Neural cell (in vitro differentiated cells): Measurements from ENCODE around the gene ACOT13. TPM values are rescaled to one million over a fixed set of nuclear protein-coding genes. Genes with fewer than 3 reads are reported as not detected.

ENCODE experiments used
- H2AFZ ChIP-seq: fragments of 200-600, 300-800 bp; sonication (generic), shearing (Covaris generic); 2 replicates; pipeline ENCODE4 v1.6.0; 2014; ENCODE audit warnings: low read depth, mild to moderate bottlenecking, antibody characterized with exemption, low read length, moderate library complexity
- H3F3A ChIP-seq: fragments of 200-600 bp; shearing (Covaris generic); 2 replicates; pipeline ENCODE4 v1.6.1; 2016; ENCODE audit warnings: mild to moderate bottlenecking, moderate library complexity, mixed read lengths, antibody characterized with exemption, low read length; ENCODE audit not compliant: insufficient read depth, poor library complexity, severe bottlenecking
- H3K27ac ChIP-seq: fragments of 200-600, 300-800 bp; sonication (generic), shearing (Covaris generic); 2 replicates; pipeline ENCODE4 v1.5.1; 2014; ENCODE audit warnings: mild to moderate bottlenecking, low read length, moderate library complexity
- H3K27me3 ChIP-seq: fragments of 300-800, 200-600 bp; sonication (generic), shearing (Covaris generic); 2 replicates; pipeline ENCODE4 v1.6.0; 2014; ENCODE audit warnings: mild to moderate bottlenecking, low read depth, low read length, moderate library complexity; ENCODE audit not compliant: insufficient read depth
- H3K36me3 ChIP-seq: fragments of 300-800, 200-600 bp; sonication (generic), shearing (Covaris generic); 2 replicates; pipeline ENCODE4 v1.5.1; 2014; ENCODE audit warnings: mild to moderate bottlenecking, antibody characterized with exemption, low read length, moderate library complexity; ENCODE audit not compliant: insufficient read depth
- H3K4me2 ChIP-seq: fragments of 300-800, 200-600 bp; sonication (generic), shearing (Covaris generic); 2 replicates; pipeline ENCODE4 v1.6.0; 2014; ENCODE audit warnings: mild to moderate bottlenecking, low read length
- H3K4me3 ChIP-seq: fragments of 300-800, 200-600 bp; sonication (generic), shearing (Covaris generic); 2 replicates; pipeline ENCODE4 v1.5.1; 2014; ENCODE audit warnings: mild to moderate bottlenecking, low read length, moderate library complexity
- H3K79me2 ChIP-seq: fragments of 200-600 bp; shearing (Covaris generic); replicated peaks from 2 replicates; pipeline ENCODE4 v1.6.0; 2014; ENCODE audit warnings: mild to moderate bottlenecking, low read length, moderate library complexity; ENCODE audit not compliant: insufficient read depth
- H3K9ac ChIP-seq: fragments of 300-800, 200-600 bp; sonication (generic), shearing (Covaris generic); 2 replicates; pipeline ENCODE4 v1.6.1; 2016; ENCODE audit warnings: mild to moderate bottlenecking, low read length, mixed read lengths
- H3K9me2 ChIP-seq: fragments of 200-600 bp; shearing (Covaris generic); 2 replicates; pipeline ENCODE4 v1.6.1; 2016; ENCODE audit warnings: mild to moderate bottlenecking, low read length, mixed read lengths; ENCODE audit not compliant: insufficient read depth
- H3K9me3 ChIP-seq: fragments of 200-600, 300-800 bp; sonication (generic), shearing (Covaris generic); 2 replicates; pipeline ENCODE4 v1.6.1; 2016; ENCODE audit warnings: mild to moderate bottlenecking, mixed run types, low read length, moderate library complexity, mixed read lengths
- H4K20me1 ChIP-seq: fragments of 200-600 bp; shearing (Covaris generic); 2 replicates; pipeline ENCODE4 v1.6.1; 2016; ENCODE audit warnings: mild to moderate bottlenecking, mixed run types; ENCODE audit not compliant: insufficient read depth
- EP300 ChIP-seq: fragments of 450-650 bp; conservative IDR thresholded peaks from 2 replicates; pipeline ENCODE4 v1.6.1; 2014; ENCODE audit warnings: antibody characterized with exemption, mild to moderate bottlenecking, moderate library complexity; ENCODE audit not compliant: poor library complexity, severe bottlenecking
- EZH2 ChIP-seq: fragments of 200-600, 300-800 bp; shearing (Covaris generic), sonication (generic); IDR thresholded peaks from 2 replicates; pipeline ENCODE4 v1.6.1; 2014; ENCODE audit warnings: antibody characterized with exemption, low read length, borderline replicate concordance, mild to moderate bottlenecking; ENCODE audit not compliant: insufficient read depth, poor library complexity, severe bottlenecking
- MXI1 ChIP-seq: fragments of 450-650 bp; conservative IDR thresholded peaks from 2 replicates; pipeline ENCODE4 v1.6.1; 2014; ENCODE audit warnings: antibody characterized with exemption, mild to moderate bottlenecking; ENCODE audit not compliant: poor library complexity, severe bottlenecking
- POLR2AphosphoS5 ChIP-seq: IDR thresholded peaks from 2 replicates; pipeline ENCODE4 v1.6.1; 2012
- RAD21 ChIP-seq: fragments of 450-650 bp; conservative IDR thresholded peaks from 2 replicates; pipeline ENCODE4 v1.6.1; 2014; ENCODE audit warnings: antibody characterized with exemption, mild to moderate bottlenecking, moderate library complexity
- SMC3 ChIP-seq: fragments of 450-650 bp; conservative IDR thresholded peaks from 2 replicates; pipeline ENCODE4 v1.6.1; 2014; ENCODE audit warnings: antibody characterized with exemption, mild to moderate bottlenecking, moderate library complexity; ENCODE audit not compliant: poor library complexity
- TAF1 ChIP-seq: IDR thresholded peaks from 2 replicates; pipeline ENCODE4 v1.6.1; 2012; ENCODE audit warnings: low read depth
- polyA minus RNA-seq: library from RNA; depleted of rRNA, polyadenylated mRNA; stranded (reverse); fragments of >200 nt; gene quantifications from 2 replicates; pipeline ENCODE4 v1.2.3, GENCODE V29; 2014
- polyA plus RNA-seq: library from polyadenylated mRNA; depleted of rRNA; stranded (reverse); fragments of >200 nt; gene quantifications from 2 replicates; pipeline ENCODE4 v1.2.3, GENCODE V29; 2014
- TF ChIP-seq, protein P1 (sequence below): IDR thresholded peaks from 2 replicates; pipeline ENCODE4 v1.6.1; 2012; ENCODE audit warnings: borderline replicate concordance
- TF ChIP-seq, protein P2 (sequence below): fragments of 450-650 bp; IDR thresholded peaks from 2 replicates; pipeline ENCODE4 v1.5.1; 2014; ENCODE audit warnings: antibody characterized with exemption, mild to moderate bottlenecking, moderate library complexity; ENCODE audit not compliant: poor library complexity, severe bottlenecking

The ACOT13 gene
- 9.9 and 14.2 TPM in 2 replicates for polyA plus RNA-seq
- 7.5 and 9.6 TPM in 2 replicates for polyA minus RNA-seq

DNA sequence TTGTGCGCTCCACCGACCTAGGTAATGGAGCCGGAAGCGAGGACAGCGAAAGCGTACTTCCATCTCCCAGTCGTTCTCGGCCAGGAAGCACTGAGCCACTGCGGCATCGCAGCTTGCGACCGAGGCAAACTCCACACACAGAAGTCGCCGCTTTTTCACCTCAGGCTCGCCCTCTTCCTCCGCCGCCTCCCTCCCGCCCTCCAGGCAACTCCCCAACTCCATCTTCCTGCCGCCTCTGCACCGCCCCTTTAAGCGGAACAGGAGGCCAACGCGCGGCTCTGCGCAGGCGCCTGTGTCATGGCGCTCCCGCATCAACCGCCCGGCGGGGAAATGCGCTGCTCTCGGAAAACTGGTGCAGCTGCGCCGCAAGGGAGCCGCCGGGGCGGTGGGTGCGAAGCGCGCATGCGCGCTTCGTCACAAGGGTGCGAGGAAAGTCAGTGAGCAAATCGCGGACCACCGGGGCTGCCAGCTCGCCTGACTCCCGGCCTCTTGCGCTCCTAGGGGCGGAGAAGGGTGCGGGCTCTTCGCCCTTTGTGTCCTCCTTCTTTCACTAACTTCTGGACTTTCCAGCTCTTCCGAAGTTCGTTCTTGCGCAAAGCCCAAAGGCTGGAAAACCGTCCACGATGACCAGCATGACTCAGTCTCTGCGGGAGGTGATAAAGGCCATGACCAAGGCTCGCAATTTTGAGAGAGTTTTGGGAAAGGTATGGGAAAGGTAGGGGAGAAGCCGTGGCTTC lies at the start of gene ACOT13, which contains the start of gene TDP2:
ACOT13 (plus strand) TSS at position 437 of the 737 bp plus-strand sequence; CDS start at position 624, 187 bp downstream.
TDP2 (minus strand) TSS at position 259 of the 737 bp plus-strand sequence; CDS start at position 222, 37 bp downstream.
- H3K4me2 ChIP-seq: peak within 1 kb of the TSS; percentile 97
- H3K4me3 ChIP-seq: peak within 1 kb of the TSS; percentile 76
- peaks cover 25% of the 10 kb centered on the region for H3K79me2 ChIP-seq
- no peak for TF ChIP-seq EZH2
- TF ChIP-seq SMC3: peak; percentile 64
- TF ChIP-seq, protein P1, sequence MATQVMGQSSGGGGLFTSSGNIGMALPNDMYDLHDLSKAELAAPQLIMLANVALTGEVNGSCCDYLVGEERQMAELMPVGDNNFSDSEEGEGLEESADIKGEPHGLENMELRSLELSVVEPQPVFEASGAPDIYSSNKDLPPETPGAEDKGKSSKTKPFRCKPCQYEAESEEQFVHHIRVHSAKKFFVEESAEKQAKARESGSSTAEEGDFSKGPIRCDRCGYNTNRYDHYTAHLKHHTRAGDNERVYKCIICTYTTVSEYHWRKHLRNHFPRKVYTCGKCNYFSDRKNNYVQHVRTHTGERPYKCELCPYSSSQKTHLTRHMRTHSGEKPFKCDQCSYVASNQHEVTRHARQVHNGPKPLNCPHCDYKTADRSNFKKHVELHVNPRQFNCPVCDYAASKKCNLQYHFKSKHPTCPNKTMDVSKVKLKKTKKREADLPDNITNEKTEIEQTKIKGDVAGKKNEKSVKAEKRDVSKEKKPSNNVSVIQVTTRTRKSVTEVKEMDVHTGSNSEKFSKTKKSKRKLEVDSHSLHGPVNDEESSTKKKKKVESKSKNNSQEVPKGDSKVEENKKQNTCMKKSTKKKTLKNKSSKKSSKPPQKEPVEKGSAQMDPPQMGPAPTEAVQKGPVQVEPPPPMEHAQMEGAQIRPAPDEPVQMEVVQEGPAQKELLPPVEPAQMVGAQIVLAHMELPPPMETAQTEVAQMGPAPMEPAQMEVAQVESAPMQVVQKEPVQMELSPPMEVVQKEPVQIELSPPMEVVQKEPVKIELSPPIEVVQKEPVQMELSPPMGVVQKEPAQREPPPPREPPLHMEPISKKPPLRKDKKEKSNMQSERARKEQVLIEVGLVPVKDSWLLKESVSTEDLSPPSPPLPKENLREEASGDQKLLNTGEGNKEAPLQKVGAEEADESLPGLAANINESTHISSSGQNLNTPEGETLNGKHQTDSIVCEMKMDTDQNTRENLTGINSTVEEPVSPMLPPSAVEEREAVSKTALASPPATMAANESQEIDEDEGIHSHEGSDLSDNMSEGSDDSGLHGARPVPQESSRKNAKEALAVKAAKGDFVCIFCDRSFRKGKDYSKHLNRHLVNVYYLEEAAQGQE: peak; percentile 71
- TF ChIP-seq EP300: peak; percentile 37
- TF ChIP-seq, protein P2, sequence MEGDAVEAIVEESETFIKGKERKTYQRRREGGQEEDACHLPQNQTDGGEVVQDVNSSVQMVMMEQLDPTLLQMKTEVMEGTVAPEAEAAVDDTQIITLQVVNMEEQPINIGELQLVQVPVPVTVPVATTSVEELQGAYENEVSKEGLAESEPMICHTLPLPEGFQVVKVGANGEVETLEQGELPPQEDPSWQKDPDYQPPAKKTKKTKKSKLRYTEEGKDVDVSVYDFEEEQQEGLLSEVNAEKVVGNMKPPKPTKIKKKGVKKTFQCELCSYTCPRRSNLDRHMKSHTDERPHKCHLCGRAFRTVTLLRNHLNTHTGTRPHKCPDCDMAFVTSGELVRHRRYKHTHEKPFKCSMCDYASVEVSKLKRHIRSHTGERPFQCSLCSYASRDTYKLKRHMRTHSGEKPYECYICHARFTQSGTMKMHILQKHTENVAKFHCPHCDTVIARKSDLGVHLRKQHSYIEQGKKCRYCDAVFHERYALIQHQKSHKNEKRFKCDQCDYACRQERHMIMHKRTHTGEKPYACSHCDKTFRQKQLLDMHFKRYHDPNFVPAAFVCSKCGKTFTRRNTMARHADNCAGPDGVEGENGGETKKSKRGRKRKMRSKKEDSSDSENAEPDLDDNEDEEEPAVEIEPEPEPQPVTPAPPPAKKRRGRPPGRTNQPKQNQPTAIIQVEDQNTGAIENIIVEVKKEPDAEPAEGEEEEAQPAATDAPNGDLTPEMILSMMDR: peak; percentile 89
- peak; percentile 95 for TF ChIP-seq POLR2AphosphoS5
- TF ChIP-seq TAF1: peak; percentile 67
- peak; percentile 80 for TF ChIP-seq RAD21
- peak; percentile 72 for TF ChIP-seq MXI1
- peak within 1 kb of the TSS; percentile 95 for H3K27ac ChIP-seq
- H3K27me3 ChIP-seq: no peaks in the 10 kb centered on the region
- no peaks in the 10 kb centered on the region for H3K9me2 ChIP-seq
- H3F3A ChIP-seq: peaks cover 8% of the 10 kb centered on the region
- no peaks in the 10 kb centered on the region for H4K20me1 ChIP-seq
- H3K9me3 ChIP-seq: no peaks in the 10 kb centered on the region
- peak within 1 kb of the TSS; percentile 81 for H2AFZ ChIP-seq
- H3K36me3 ChIP-seq: peaks cover 9% of the 10 kb centered on the region
- peak within 1 kb of the TSS; percentile 93 for H3K9ac ChIP-seq

DNA sequence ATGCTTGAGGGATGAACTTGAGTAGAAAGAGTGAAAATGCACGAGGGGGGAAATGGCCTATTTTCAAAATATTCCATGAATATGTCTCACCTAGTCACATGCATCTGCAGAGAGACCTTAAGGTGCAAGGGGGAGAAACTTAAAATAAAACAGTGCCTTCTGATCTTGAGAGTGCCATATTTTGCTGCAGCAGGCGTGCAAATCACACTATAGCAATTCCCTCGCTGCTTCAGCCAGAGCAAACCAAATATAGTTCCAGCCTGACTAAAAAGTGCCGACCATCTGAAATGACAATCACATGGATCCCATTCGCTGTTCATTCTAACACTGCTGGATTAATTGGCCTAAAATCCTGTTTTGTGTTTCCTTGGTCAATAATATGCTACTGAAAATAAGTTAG lies 47.2 kb upstream of the ACOT13 start:
- no peak for TF ChIP-seq EP300
- TF ChIP-seq POLR2AphosphoS5: no peak
- TF ChIP-seq SMC3: no peak
- TF ChIP-seq EZH2: no peak
- TF ChIP-seq MXI1: no peak
- TF ChIP-seq, protein P2: no peak
- TF ChIP-seq, protein P1: no peak
- no peak for TF ChIP-seq RAD21
- TF ChIP-seq TAF1: no peak
- H3K36me3 ChIP-seq: no peaks in the 10 kb centered on the region
- H3K9me3 ChIP-seq: no peaks in the 10 kb centered on the region
- no peaks in the 10 kb centered on the region for H3K79me2 ChIP-seq
- H3F3A ChIP-seq: no peaks in the 10 kb centered on the region
- H3K27me3 ChIP-seq: no peaks in the 10 kb centered on the region
- H3K9me2 ChIP-seq: no peaks in the 10 kb centered on the region
- H2AFZ ChIP-seq: no peak overlapping the region
- H3K4me3 ChIP-seq: no peak overlapping the region
- H4K20me1 ChIP-seq: no peaks in the 10 kb centered on the region
- H3K4me2 ChIP-seq: no peak overlapping the region
- H3K9ac ChIP-seq: no peak overlapping the region
- H3K27ac ChIP-seq: no peak overlapping the region
